H1 (cell line): ENCODE data around the gene EXOC6. TPM values are rescaled to one million over a fixed set of nuclear protein-coding genes. Genes with fewer than 3 reads are reported as not detected.

Experiments
- ASH2L ChIP-seq: fragments of 200-600, 300-600 bp; sonication (generic); IDR thresholded peaks from one replicate; pipeline ENCODE4 v1.7.1; 2017; ENCODE audit warnings: low read length
- SIRT6 ChIP-seq: IDR thresholded peaks from one replicate; pipeline ENCODE4 v1.7.1; 2012; ENCODE audit warnings: low read length, inconsistent platforms
- polyA plus RNA-seq, 7 experiments: library from polyadenylated mRNA; depleted of rRNA in 3 of 7; stranded (reverse) in 5 of 7; unstranded in 2 of 7; fragments of >200 nt in 5 of 7; fragments of 200-250 nt in 2 of 7; gene quantifications; 1 replicate in 5 of 7; 2 replicates in 1 of 7; 4 replicates in 1 of 7; pipeline versions ENCODE4 v1.2.1 to v1.2.3, GENCODE V29; 2011 to 2013; ENCODE audit warnings: missing spikeins in 2 of 7, mixed read lengths in 2 of 7
- total RNA-seq: library from RNA; stranded (reverse); fragmentation: NEBNext Ultra II Directional; extraction: Animal tissue kit (Norgen Biotek cat#: 25700); gene quantifications from 2 replicates; pipeline ENCODE4 v1.2.1, GENCODE V29; 2021

The EXOC6 gene
- total and polyA plus RNA-seq, 2 of the 8 experiments (the other 6 are each of a cell fraction or from before 2014, with no cell fraction given) = 1.7 to 4.5 TPM

DNA sequence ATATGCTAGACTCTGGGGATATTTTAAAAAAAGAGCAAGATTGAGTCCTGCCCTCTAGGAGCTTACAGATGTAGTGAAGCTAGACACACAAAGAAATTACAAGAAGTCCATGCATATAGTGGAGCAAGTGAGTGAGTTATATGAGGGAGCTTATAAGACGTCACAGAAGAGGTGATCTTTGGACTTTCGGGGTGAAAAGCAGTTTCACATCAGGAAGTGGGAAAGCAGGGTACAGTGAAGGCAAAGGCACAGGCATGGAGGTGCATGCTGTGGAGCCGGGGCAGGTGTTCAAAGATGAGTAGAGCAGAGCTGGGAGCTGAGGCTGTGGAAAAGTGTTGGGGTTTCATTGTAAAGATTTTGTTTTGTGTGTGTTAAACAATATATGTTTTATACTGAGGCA lies 38.5 kb upstream of the EXOC6 start (continued):
- TF ChIP-seq SIRT6 = no peak
- no peak for TF ChIP-seq ASH2L
